HG02885 (cell line): Measurements from ENCODE around the gene HEATR1.
"Not testable (repeated sequence)": the region's sequence is repeated elsewhere in the genome, so short reads cannot be mapped to it uniquely, and the experiment has no call there.

Experiments used
- ATAC-seq: cut with Tn5 transposase; IDR thresholded peaks from one replicate; pipeline ENCODE4 v1.9.1; 2021; ENCODE audit warnings: mild to moderate bottlenecking; ENCODE audit not compliant: unreplicated experiment, poor library complexity

HEATR1 gene

GRCh38 chr1:236518322-236518721 is 86.0 kb downstream of the HEATR1 start:
- no peak for ATAC-seq

GRCh38 chr1:236516929-236517704 is 87.2 kb downstream of the HEATR1 start:
- ATAC-seq: no peak

GRCh38 chr1:236515443-236515958 is 88.8 kb downstream of the HEATR1 start:
- no peak for ATAC-seq

- no peak for ATAC-seq
Observed at GRCh38 chr1:236514703-236515442, 89.4 kb downstream of the HEATR1 start.

GRCh38 chr1:236511735-236512418 is 92.4 kb downstream of the HEATR1 start:
- no peak for ATAC-seq

- no peak for ATAC-seq
Observed at GRCh38 chr1:236509647-236510401, 94.5 kb downstream of the HEATR1 start.

- ATAC-seq: no peak
Observed at GRCh38 chr1:236509203-236509602, 95.1 kb downstream of the HEATR1 start.

DNA sequence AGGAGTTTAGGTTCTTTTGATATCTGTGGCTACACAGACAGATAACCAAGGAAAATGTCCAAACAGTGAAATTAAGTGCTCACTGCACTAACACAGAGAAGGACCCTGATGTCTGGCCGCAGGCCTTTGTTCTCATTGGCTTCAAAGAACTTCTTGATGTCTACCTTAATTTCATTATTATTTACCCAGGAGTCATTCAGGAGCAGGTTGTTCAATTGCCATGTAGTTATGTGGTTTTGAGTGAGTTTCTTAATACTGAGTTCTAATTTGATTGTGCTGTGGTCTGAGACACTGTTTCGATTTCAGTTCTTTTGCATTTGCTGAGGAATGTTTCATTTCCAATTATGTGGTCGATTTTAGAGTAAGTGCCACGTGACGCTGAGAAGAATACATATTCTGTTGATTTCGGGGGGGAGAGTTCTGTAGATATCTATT is 95.7 kb downstream of the HEATR1 start:
- ATAC-seq: no peak

DNA sequence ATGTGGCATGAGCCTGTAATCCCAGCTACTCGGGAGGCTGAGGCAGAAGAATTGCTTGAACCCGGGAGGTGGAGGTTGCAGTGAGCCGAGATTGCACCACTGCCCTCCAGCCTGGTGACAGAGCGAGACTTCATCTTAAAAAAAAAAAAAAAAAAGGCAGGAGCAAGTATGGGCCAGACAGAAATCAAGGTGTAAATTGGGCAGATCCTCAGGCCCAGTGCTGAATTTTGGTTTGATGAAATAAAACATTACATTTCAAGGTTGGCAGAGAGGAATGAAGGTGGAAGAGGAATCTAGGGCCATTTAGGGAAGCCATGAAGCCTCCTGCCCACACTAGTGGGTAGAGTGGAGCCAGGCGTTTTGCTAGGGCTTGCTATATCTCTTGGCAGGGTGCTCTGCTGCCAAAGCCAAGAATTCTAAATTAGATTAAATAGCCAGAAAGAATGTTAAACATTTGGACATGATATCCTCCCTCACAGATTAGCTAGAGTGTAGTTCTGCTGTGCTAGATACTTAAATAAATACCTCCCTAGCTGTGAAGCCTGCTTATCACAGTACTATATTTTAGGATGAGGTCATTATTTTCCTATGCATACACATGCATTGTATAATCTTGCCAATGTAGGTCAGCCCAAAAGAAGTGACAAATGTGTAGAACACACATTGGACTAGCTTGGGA is 97.2 kb downstream of the HEATR1 start:
- no peak for ATAC-seq

GRCh38 chr1:236504338-236504737 is 100.0 kb downstream of the HEATR1 start:
- not testable (repeated sequence) for ATAC-seq

DNA sequence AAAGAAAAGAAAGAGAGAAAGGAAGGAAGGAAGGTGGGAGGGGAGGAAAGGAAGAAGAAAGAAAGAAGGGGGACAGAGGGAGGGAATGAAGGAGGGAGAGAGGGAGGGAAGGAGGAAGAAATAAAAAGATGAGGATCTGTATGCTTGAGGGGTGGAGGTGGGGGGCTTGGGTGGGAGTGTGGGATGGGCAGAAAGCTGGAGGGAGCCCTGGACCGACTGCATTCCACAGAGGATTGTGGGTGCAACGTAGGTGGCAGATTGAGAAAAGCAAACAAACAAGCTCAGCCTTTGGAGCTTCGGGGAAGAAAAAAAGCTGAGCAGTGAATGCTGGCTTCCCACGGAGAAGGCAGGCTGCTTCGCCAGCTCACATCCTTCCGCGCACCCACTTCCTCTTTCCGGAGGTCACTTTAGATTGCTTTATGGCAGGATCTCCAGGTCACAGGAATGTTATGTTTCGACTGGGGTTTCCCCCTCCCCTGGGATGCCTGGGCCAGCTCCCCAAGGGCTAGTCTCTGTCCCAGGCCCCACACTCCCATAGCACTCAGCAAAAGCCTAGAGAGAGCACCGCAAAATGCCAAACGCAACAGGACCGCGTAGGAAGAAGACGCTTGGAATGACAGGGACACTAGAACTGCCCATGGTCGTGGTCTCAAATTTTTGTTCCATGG is 101.2 kb downstream of the HEATR1 start:
- no peak for ATAC-seq

GRCh38 chr1:236502579-236502971 is 101.7 kb downstream of the HEATR1 start:
- no peak for ATAC-seq

DNA sequence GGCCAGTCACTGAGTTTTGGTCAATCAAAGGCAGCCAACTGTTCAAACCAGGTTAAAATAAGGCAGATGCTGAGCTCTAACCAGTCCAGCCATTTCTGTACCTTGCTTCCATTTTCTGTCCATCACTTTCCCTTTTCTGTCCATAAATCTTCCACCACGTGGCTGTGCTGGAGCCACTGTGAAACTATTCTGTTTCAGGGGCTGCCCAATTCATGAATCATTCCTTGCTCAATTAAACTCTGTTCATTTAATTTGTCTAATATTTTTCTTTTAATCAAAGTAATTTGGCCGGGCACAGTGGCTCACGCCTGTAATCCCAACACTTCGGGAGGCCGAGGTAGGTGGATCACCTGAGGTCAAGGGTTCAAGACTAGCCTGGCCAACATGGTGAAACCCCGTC is 103.2 kb downstream of the HEATR1 start:
- no peak for ATAC-seq
